Measurements from ENCODE around the gene RBBP8NL. TPM values are rescaled to one million over a fixed set of nuclear protein-coding genes. Genes with fewer than 3 reads are reported as not detected.

RBBP8NL gene
- total RNA-seq, 2 experiments from 2014 or later: not detected

- ChIA-PET POLR2A (no interaction called here), CTCF (no interaction called here)
- no peak overlapping the region for H3K4me3 Mint-ChIP-seq
- no peak for DNase-seq
- ATAC-seq: no peak
- no peak overlapping the region for H3K27ac Mint-ChIP-seq
- intact Hi-C loops (cut with DNase I, micrococcal nuclease): no loop called here
- no peaks in the 10 kb centered on the region for H3K9me3 Mint-ChIP-seq (ENCODE audit: low read depth)
- peaks cover 7% of the 10 kb centered on the region for H3K27me3 Mint-ChIP-seq
- H3K36me3 Mint-ChIP-seq (ENCODE audit: low read depth): no peaks in the 10 kb centered on the region
- no peaks in the 10 kb centered on the region for H3K4me1 Mint-ChIP-seq
Observed at GRCh38 chr20:62458275-62459251, 31.2 kb upstream of the RBBP8NL start.

GRCh38 chr20:62457831-62458230 lies 30.5 kb upstream of the RBBP8NL start:
- ChIA-PET POLR2A (no interaction called here), CTCF (no interaction called here)
- Mint-ChIP-seq H3K9me3 (ENCODE audit: low read depth) (no peaks in the 10 kb centered on the region), H3K27me3 (peaks cover 7% of the 10 kb centered on the region), H3K4me1 (no peaks in the 10 kb centered on the region), H3K36me3 (ENCODE audit: low read depth) (no peaks in the 10 kb centered on the region), H3K4me3 (no peak overlapping the region), H3K27ac (no peak overlapping the region)
- intact Hi-C loops (cut with DNase I, micrococcal nuclease): no loop called here
- DNase-seq (no peak), ATAC-seq (no peak)

- H3K36me3 Mint-ChIP-seq (ENCODE audit: low read depth): no peaks in the 10 kb centered on the region
- no peaks in the 10 kb centered on the region for H3K9me3 Mint-ChIP-seq (ENCODE audit: low read depth)
- no peaks in the 10 kb centered on the region for H3K4me1 Mint-ChIP-seq
- ChIA-PET POLR2A (no interaction called here), CTCF (no interaction called here)
- intact Hi-C loops (cut with DNase I, micrococcal nuclease): no loop called here
- DNase-seq (no peak), ATAC-seq (no peak)
- no peak overlapping the region for H3K4me3 Mint-ChIP-seq
- H3K27me3 Mint-ChIP-seq: peaks cover 7% of the 10 kb centered on the region
- H3K27ac Mint-ChIP-seq: no peak overlapping the region
Observed at GRCh38 chr20:62457098-62457497, 29.8 kb upstream of the RBBP8NL start.

- ChIA-PET POLR2A (no interaction called here), CTCF (interaction anchor here (0.6 kb wide), 1 partner anchor 34 kb away, joined by 4 read pairs; no protein-coding TSS in a partner anchor)
- no peak overlapping the region for H3K27ac Mint-ChIP-seq
- H3K36me3 Mint-ChIP-seq (ENCODE audit: low read depth): no peaks in the 10 kb centered on the region
- intact Hi-C loops (cut with DNase I, micrococcal nuclease): no loop called here
- no peaks in the 10 kb centered on the region for H3K4me1 Mint-ChIP-seq
- no peaks in the 10 kb centered on the region for H3K9me3 Mint-ChIP-seq (ENCODE audit: low read depth)
- H3K27me3 Mint-ChIP-seq: peaks cover 7% of the 10 kb centered on the region
- H3K4me3 Mint-ChIP-seq: no peak overlapping the region
- no peak for ATAC-seq
- no peak for DNase-seq
Observed at GRCh38 chr20:62455929-62456328, 28.6 kb upstream of the RBBP8NL start.

- Mint-ChIP-seq H3K27me3 (peaks cover 7% of the 10 kb centered on the region), H3K4me3 (no peak overlapping the region)
- no peak for DNase-seq
Observed at GRCh38 chr20:62454904-62455636, 27.7 kb upstream of the RBBP8NL start.

DNA sequence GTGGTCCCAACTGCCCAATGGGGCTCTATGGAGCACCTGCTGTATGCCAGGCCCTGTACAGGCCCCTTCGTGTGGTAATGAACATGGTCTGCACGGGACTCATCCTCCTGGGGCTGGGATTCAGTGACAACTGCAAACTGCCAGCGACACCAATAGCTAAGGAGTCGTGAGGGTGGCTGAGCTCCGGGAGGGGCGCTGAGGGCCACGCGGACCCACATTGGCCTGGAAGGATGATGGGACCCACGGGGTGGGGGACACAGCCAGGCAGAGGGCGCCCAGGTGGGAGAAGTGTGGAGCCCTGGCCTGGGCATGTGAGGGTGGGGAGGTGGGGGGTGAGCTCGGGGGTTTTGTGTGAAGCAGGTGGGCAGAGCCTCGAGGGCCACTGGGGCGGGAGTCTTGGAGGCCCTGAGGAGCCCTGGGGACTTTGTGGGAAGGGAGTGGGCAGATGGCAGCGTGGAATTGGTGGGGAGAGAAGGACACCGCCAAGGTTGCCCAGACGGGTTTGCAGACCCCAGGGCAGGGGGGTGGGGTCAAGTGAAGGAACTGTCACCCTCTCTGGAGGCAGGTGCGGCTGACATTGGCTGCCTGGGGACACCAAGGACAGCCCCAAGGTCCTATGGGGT lies 26.0 kb upstream of the RBBP8NL start:
- H3K27ac Mint-ChIP-seq: no peak overlapping the region
- no peak overlapping the region for H3K4me3 Mint-ChIP-seq
- intact Hi-C loops (cut with DNase I, micrococcal nuclease): no loop called here
- ChIA-PET POLR2A (no interaction called here), CTCF (no interaction called here)
- no peaks in the 10 kb centered on the region for H3K4me1 Mint-ChIP-seq
- H3K36me3 Mint-ChIP-seq (ENCODE audit: low read depth): no peaks in the 10 kb centered on the region
- H3K27me3 Mint-ChIP-seq: peaks cover 9% of the 10 kb centered on the region
- H3K9me3 Mint-ChIP-seq (ENCODE audit: low read depth): no peaks in the 10 kb centered on the region
- ATAC-seq: no peak
- no peak for DNase-seq

More at GRCh38 chr20:62454904-62455636, 27.7 kb upstream of the RBBP8NL start:
- H3K9me3 Mint-ChIP-seq (ENCODE audit: low read depth): no peaks in the 10 kb centered on the region
- ATAC-seq: no peak
- CTCF ChIA-PET: no interaction called here
- intact Hi-C loops (cut with DNase I, micrococcal nuclease): no loop called here
- H3K4me1 Mint-ChIP-seq: no peaks in the 10 kb centered on the region
- no peaks in the 10 kb centered on the region for H3K36me3 Mint-ChIP-seq (ENCODE audit: low read depth)
- no peak overlapping the region for H3K27ac Mint-ChIP-seq
- POLR2A ChIA-PET: no interaction called here

GRCh38 chr20:62452475-62453095 lies 25.2 kb upstream of the RBBP8NL start:
- ChIA-PET CTCF (no interaction called here), POLR2A (no interaction called here)
- no peaks in the 10 kb centered on the region for H3K36me3 Mint-ChIP-seq (ENCODE audit: low read depth)
- H3K4me3 Mint-ChIP-seq: no peak overlapping the region
- no peaks in the 10 kb centered on the region for H3K4me1 Mint-ChIP-seq
- ATAC-seq: no peak
- DNase-seq: no peak
- H3K27me3 Mint-ChIP-seq: peaks cover 8% of the 10 kb centered on the region
- H3K27ac Mint-ChIP-seq: no peak overlapping the region
- no peaks in the 10 kb centered on the region for H3K9me3 Mint-ChIP-seq (ENCODE audit: low read depth)
- intact Hi-C loops (cut with DNase I, micrococcal nuclease): no loop called here

- Mint-ChIP-seq H3K9me3 (ENCODE audit: low read depth) (no peaks in the 10 kb centered on the region), H3K4me3 (no peak overlapping the region), H3K27me3 (peaks cover 6% of the 10 kb centered on the region), H3K36me3 (ENCODE audit: low read depth) (no peaks in the 10 kb centered on the region), H3K4me1 (no peaks in the 10 kb centered on the region), H3K27ac (no peak overlapping the region)
- ATAC-seq: no peak
- POLR2A ChIA-PET: no interaction called here
- CTCF ChIA-PET: no interaction called here
- intact Hi-C loops (cut with DNase I, micrococcal nuclease): no loop called here
- DNase-seq: no peak
Observed at GRCh38 chr20:62451970-62452369, 24.6 kb upstream of the RBBP8NL start.

DNA sequence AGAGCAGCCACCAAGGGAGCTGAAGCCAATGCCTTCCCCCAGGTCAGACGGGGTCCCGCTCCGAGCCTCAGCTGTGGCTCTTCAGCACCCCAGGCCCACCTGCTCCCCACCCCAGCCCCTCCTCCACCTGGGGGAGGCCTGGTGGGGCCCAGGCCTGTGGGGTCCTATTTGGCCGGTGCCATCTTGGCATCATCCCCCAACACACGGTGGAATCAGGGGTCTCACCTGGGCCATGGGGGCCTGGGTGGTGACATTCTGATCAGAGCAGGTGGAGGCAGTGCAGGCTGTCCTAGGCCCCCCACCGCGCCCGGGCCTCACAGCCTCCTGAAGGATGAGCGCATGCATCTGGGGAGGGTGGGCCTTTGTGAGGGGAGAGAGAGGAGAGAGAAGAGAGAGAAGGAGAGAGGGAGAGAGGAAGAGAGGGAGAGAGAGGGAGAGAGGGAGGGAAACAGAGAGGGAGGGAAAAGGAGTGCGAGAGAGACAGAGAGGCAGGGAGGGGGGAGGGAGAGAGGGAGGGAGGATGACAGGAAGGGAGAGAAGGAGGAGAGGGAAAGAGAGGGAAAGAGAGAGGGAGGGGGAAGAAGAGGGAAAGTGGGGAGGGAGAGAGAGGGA lies 23.9 kb upstream of the RBBP8NL start:
- no peak for ATAC-seq
- Mint-ChIP-seq H3K9me3 (ENCODE audit: low read depth) (no peaks in the 10 kb centered on the region), H3K27me3 (peaks cover 6% of the 10 kb centered on the region), H3K27ac (no peak overlapping the region), H3K4me1 (no peaks in the 10 kb centered on the region), H3K4me3 (no peak overlapping the region), H3K36me3 (ENCODE audit: low read depth) (no peaks in the 10 kb centered on the region)
- no peak for DNase-seq
- intact Hi-C loops (cut with DNase I, micrococcal nuclease): no loop called here
- POLR2A ChIA-PET: no interaction called here
- CTCF ChIA-PET: no interaction called here

DNA sequence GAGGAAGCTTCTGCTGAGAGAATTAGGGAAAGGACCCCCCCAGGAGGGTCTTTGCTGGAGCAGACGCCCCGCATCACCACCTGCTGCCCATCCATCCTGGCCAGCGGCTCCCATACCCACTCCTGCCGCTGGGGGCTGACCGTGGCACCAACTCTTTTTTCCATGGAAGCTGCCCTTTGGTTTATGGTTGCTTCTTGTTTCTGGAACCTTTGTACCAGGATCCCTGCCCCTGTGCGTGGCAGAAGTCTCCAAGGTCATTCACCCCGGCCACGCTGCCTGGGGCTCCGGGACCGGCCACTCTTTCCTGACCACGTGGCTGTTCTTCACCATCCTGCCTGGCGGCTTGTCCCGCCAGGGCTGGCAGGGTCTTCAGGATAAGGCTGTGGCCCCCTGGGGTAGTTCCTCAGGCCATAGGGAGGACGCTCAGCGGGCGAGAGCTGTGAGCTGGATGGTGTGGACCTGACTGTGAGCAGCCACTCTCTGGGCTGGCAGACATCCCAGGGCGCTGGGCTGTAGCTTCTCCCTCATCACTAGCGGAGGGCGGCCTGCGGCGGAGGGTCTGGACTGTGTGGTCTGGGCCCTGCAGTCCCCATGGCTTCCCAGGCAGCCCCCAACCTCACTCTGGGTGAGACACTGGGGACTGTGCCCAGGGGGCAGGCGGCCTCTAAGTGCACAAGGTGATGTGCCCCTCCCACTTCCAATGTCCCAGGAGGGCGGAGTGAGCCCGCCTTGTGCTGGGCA lies 22.8 kb upstream of the RBBP8NL start:
- ChIA-PET CTCF (no interaction called here), POLR2A (no interaction called here)
- H3K9me3 Mint-ChIP-seq (ENCODE audit: low read depth): no peaks in the 10 kb centered on the region
- peaks cover 5% of the 10 kb centered on the region for H3K27me3 Mint-ChIP-seq
- DNase-seq (no peak), ATAC-seq (no peak)
- no peaks in the 10 kb centered on the region for H3K36me3 Mint-ChIP-seq (ENCODE audit: low read depth)
- H3K27ac Mint-ChIP-seq: no peak overlapping the region
- no peaks in the 10 kb centered on the region for H3K4me1 Mint-ChIP-seq
- no peak overlapping the region for H3K4me3 Mint-ChIP-seq
- intact Hi-C loops (cut with DNase I, micrococcal nuclease): no loop called here

DNA sequence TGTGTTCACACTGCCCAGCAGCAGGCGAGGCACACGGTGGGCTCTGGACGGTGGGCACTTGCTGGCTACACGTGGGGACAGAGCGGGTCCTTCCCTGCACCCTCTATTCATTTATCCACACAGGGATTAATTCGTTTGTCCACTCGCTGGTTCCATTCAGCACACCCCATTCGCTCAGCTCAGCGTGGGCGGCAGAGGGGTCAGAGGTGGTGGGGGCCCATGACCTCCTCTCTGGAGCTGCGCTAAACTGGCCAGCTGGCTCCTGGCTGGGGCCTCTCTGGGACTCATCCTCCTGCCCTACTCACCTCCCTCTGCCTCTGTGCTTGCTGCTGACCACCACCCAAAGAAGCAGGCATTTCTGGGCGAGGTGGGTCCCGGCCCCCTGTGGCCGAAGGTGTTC lies 21.4 kb upstream of the RBBP8NL start:
- Mint-ChIP-seq H3K9me3 (ENCODE audit: low read depth) (no peaks in the 10 kb centered on the region), H3K27me3 (peaks cover 2% of the 10 kb centered on the region), H3K4me1 (no peaks in the 10 kb centered on the region), H3K27ac (no peak overlapping the region), H3K36me3 (ENCODE audit: low read depth) (no peaks in the 10 kb centered on the region), H3K4me3 (no peak overlapping the region)
- POLR2A ChIA-PET: no interaction called here
- intact Hi-C loops (cut with DNase I, micrococcal nuclease): no loop called here
- ATAC-seq (no peak), DNase-seq (no peak)
- CTCF ChIA-PET: no interaction called here
